NCI-H524 treated with DMSO at 0.1 percent for 48 hours (cell line): ENCODE measurements around the gene DET1.
"Not testable (repeated sequence)": the region's sequence is repeated elsewhere in the genome, so short reads cannot be mapped to it uniquely, and the experiment has no call there.

Experiments used
- DNase-seq: peaks from one replicate; lab custom pipeline; 2025; lab: John Stamatoyannopoulos, UW

DET1 gene

DNA sequence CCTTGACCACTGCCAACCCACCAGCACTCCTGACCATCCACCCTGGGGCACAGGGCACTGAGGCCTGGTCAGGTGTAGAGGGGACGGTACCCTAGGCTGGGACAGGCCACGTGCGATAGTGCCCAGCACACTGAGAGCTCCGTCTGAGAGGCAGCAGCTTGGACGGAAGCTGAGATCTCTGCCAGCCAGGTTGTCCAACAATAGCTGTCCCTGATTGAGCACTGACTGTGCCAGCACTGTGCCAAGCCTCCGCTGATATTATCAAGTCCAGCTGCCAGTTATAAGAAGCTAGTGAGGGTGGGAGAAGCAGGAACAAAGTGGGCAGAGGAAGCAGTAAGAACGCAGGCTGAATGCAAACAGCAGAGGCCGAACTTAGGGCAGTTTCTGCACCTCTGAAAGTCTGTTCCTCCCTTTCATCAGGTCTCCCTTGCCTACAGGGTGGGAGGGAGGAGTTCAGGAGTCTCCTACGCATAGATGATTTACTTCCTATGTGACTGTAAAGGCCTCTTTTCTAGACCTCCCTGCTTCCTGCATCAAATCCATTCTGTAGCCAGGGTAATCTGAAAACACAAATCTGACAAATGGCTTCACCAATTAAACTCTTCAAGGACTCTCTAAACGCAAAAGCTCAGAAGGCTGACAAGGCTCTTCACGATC, 49.2 kb downstream of the DET1 start:
- no peak for DNase-seq

- DNase-seq, result peak; percentile 99
Observed at GRCh38 chr15:88493844-88494243, 52.6 kb downstream of the DET1 start.

DNA sequence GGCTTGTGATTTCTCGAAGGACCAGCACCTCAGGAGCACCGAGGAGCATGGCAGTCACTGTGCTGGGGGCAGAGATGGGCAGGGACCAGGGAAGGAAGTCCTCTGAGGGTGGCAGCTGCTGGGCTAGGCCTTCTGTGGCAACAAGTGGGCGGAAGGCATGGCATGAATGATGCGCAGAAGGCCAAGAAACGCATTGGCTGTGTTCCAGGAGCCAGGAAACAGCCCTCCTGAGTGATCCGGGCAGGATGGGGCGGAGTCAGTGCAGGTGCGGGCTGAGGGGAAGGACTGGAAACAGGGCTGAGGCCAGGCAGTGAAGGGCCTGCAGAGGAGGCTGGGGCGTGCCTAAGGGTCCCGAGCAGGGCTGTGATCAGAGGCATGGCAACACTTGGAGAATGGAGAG, 55.3 kb downstream of the DET1 start:
- DNase-seq, result no peak

- no peak for DNase-seq
Observed at GRCh38 chr15:88490036-88490435, 56.4 kb downstream of the DET1 start.

DNA sequence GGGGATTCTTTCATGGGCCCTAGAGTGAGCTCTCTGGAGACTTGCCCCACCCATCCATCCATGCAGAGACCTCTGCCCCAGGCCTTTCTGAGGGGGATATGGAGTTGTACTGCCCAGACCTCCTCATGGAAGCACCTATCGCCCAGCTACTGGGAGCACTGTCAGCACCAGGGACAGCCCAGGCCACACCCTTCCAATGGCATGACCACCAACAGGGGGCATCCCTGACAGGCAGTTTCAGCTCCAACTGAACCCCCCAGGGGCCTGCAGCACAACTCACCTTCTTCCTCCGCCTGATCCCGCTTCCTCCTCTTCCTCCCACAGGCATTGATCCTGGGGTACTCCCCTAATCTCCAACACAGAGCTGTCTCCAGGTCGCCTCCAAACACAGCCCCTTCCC, 57.2 kb downstream of the DET1 start:
- no peak for DNase-seq

- no peak for DNase-seq
Observed at GRCh38 chr15:88487796-88488523, 58.5 kb downstream of the DET1 start.

GRCh38 chr15:88487178-88487795, 59.2 kb downstream of the DET1 start:
- DNase-seq, result no peak

DNA sequence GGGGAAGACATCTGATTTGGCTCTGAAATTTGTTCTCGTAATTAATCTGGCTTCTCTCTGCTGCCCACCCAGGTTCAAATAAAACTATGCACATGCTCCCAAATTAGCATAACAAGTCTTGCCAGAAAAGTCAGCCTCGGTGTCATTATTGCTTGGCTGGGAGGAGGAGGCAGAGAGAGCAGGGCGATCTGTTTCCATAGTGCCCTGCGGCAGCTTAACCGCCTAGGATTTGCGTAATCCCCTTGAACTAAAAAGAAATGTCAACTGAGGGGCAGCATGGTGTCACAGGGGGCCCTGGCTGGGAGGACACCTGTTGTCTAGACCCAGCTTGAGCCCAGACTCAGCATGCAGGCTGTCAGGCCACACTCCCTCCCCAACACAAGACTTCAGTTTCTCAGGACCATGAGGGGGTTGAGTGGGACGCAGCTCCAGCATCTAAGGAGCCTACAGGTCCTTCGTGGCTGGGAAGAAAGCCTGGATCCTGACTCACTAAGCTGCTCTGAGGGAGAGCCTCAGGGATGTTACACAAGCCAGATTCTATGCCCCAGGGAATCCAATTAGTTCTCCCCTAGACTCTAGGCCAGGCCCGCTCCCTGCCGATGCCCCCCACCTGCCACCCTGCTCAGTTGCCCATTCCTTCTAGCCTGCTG, 61.7 kb downstream of the DET1 start:
- peak; percentile 92 for DNase-seq

GRCh38 chr15:88482263-88482662, 64.2 kb downstream of the DET1 start:
- DNase-seq, result no peak

DNA sequence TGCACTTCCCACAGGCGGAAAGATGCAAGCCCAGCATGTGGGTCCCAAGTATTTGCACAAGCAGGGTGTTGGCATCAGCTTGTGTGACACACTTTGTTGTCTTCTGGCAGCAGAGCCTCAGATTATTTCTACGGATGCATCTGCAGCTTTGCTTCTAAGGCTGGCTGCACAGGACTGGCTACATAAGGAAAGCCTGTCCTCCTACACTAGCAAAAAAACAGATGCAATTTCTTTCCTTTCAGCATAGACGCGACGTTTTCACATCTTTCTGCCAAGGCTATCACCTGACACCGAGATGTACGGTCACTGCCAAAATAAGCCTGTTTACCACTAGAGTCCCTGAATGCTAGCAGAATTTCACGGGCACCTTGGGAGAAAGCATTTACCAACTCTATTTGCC, 65.5 kb downstream of the DET1 start:
- DNase-seq, result no peak

GRCh38 chr15:88479169-88479568, 67.3 kb downstream of the DET1 start:
- DNase-seq, result no peak

DNA sequence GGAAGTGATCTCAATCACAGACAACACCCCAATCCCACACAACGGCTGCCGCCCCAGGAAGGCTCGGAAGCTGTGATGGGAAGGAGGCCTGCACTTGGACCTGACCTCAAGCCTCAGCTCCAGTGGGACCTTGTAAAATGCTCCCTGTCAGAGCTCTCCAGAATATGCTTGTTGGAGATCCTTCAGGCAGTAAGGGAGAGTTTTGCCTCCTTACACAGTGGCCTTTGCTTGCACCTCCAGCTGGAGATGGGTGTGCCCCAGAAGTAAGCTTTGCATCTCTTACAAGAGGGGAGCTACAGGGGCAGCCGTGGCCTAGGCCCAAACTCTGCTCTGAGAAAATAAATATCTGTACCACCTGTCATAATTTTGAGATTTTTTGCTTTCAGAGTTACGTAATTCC, 68.6 kb downstream of the DET1 start:
- no peak for DNase-seq

DNA sequence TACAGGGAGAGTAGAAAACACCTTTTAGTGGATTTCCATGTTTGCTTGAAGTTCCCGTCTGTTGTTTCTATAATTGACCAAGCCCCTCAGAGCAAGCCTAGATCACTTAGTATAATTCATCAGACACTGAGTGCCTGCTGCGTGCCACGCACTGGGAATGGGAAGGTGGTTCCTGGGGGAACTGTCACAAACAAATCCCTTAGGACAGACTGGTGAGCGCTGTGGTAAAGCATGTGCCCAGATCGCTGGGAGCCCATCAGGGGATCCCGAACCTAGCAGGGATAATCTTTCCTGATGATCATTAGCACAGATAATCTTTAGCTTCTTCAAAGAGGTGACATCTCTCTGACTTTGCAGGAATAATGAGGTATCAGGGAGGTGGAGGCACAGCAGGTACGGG, 69.4 kb downstream of the DET1 start:
- DNase-seq, result no peak

- DNase-seq, result peak; percentile 80
Observed at GRCh38 chr15:88476635-88477060, 69.8 kb downstream of the DET1 start.

DNA sequence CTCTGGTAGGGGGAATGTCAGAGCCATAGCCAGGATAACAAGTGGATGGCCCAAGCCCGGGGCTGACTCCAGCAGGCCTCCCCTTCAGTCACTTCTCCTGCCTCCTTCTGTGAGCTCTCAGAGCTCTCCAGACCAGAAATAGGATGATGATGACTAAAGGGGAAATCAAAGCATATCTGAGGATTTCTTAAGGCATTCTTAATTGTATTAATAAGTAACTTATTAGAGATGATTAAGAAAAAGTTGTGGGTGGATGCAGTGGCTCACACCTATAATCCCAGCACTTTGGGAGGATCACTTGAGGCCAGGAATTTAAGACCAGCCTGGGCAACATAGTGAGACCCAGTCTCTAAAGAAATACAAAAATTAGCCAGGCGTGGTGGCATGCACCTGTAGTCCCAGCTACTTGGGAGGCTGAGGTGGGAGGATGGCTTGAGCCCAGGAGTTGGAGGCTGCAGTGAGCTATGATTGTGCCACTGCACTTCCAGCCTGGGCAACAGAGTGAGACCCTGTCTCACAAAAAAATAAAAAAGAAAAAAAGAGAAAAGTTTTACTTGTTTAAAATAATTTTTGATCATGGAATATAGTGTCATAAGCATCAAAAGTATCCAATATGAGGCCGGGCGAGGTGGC, 72.7 kb downstream of the DET1 start:
- DNase-seq, result not testable (repeated sequence)

DNA sequence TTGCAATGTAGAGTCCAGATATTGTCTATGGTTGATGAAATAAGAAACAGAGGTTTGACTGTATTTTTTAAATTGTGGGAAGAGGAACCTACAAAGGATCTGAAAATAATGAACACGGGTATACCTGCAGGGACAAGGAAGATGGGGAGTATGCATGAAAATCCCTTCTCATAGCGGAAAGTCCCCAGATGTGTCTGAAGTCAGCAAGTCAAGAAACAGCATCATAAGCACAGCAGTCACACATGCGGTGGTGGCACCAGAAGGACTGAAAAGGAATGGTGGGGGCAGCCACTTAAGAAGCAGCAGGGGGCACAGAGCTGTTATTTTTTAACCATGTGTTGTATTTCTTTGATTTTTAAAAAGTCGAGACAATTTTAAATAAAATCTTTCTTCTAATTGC, 74.3 kb downstream of the DET1 start:
- DNase-seq, result no peak

GRCh38 chr15:88470625-88471372, 75.7 kb downstream of the DET1 start:
- no peak for DNase-seq

- no peak for DNase-seq
Observed at GRCh38 chr15:88469321-88469720, 77.2 kb downstream of the DET1 start.

GRCh38 chr15:88468721-88469120, 77.8 kb downstream of the DET1 start:
- DNase-seq, result not testable (repeated sequence)

- DNase-seq, result no peak
Observed at GRCh38 chr15:88467935-88468528, 78.4 kb downstream of the DET1 start.
